Adrenal gland (tissue), 12 donors: ENCODE measurements around the gene NUDT9. TPM values are rescaled to one million over a fixed set of nuclear protein-coding genes. Genes with fewer than 3 reads are reported as not detected.
A peak's percentile ranks its signal among the peaks of the same experiment; 100 is the strongest.
"Not testable (repeated sequence)": the region's sequence is repeated elsewhere in the genome, so short reads cannot be mapped to it uniquely, and the experiment has no call there.

Source experiments
- DNase-seq, 7 donors: peaks; one replicate each; pipeline ENCODE4 v3.0.0-alpha.2; 2019 to 2020
- H3K27ac ChIP-seq, 5 donors: fragments of 200-600 bp; sonication (generic) in 4 of 5; 1 replicate in 3 of 5; 2 replicates in 2 of 5; pipeline versions ENCODE4 v1.5.1 to v1.8.0; 2016 to 2020; ENCODE audit warnings: mild to moderate bottlenecking in 1 of 5
- H3K27me3 ChIP-seq: fragments of 200-600 bp; 2 replicates; pipeline ENCODE4 v1.8.0; 2021
- H3K36me3 ChIP-seq, 2 donors: fragments of 200-600 bp; replicated peaks in 1 of 2; 1 replicate in 1 of 2; 2 replicates in 1 of 2; pipeline versions ENCODE4 v1.5.1 to v1.8.0; 2018 to 2022
- H3K4me1 ChIP-seq, 2 donors: fragments of 200-600 bp; replicated peaks in 1 of 2; 1 replicate in 1 of 2; 2 replicates in 1 of 2; pipeline versions ENCODE4 v1.5.1 to v1.8.0; 2018 to 2021
- H3K4me3 ChIP-seq, 4 donors: fragments of 200-600 bp; sonication (generic) in 3 of 4; one replicate each; pipeline ENCODE4 v1.5.1; 2016 to 2018
- H3K9me3 ChIP-seq, 3 donors: fragments of 200-600 bp; sonication (generic) in 1 of 3; replicated peaks in 1 of 3; 1 replicate in 2 of 3; 2 replicates in 1 of 3; pipeline versions ENCODE4 v1.5.1 to v1.8.0; 2016 to 2021
- POLR2A ChIP-seq, 2 donors: fragments of 450-650 bp; IDR thresholded peaks; one replicate each; pipeline ENCODE4 v1.6.1; 2017; ENCODE audit warnings: antibody characterized with exemption in 2 of 2, mild to moderate bottlenecking in 2 of 2, moderate library complexity in 1 of 2
- WGBS, 4 donors: extraction: QIAGEN DNeasy Blood & Tissue Kit in 2 of 4; methylation state at CpG; one replicate each; pipeline versions ENCODE4 v1.1.5 to v1.1.7; 2013 to 2017; 5-methylcytosine and 5-hydroxymethylcytosine counted together
- intact Hi-C, 2 donors: fragments of 100-400 bp; cut with DNase I; formaldehyde crosslinking; loops; one replicate each; pipeline versions ENCODE4 v1.14.1 to v1.15.0; 2022 to 2023
- polyA plus RNA-seq, 3 donors: library from polyadenylated mRNA; stranded (reverse); fragments of 200-250 nt in 2 of 3; fragments of 350-450 nt in 1 of 3; fragmentation: Illumina TruSeq in 1 of 3; extraction: RNeasy Lipid Tissue Mini Kit (QIAGEN cat#74804) in 1 of 3; gene quantifications; one replicate each; pipeline ENCODE4 v1.2.3, GENCODE V29; 2013 to 2014
- total RNA-seq, 9 donors: library from RNA; depleted of rRNA in 4 of 9; stranded (reverse); fragments of >200 nt in 4 of 9; fragments of 120-200 nt in 1 of 9; fragmentation: NEBNext Ultra II Directional in 1 of 9; extraction: Animal tissue kit (Norgen Biotek cat#: 25700) in 1 of 9; gene quantifications; one replicate each; pipeline versions ENCODE4 v1.1.0 to v1.2.4, GENCODE V29; 2013 to 2023
- TF ChIP-seq, protein P1 (sequence below), 6 experiments: fragments of 450-650 bp in 4 of 6; fragments of 200-600 bp in 2 of 6; sonication (generic) in 1 of 6; IDR thresholded peaks; 1 replicate in 5 of 6; 2 replicates in 1 of 6; pipeline versions ENCODE4 v1.5.1 to v1.8.0; 2016 to 2021; ENCODE audit warnings: antibody characterized with exemption in 6 of 6, mild to moderate bottlenecking in 2 of 6, moderate library complexity in 1 of 6
- donor health status: healthy with polysubstance abuse.
- donor health status: Bipolar disorder and iron deficiency.
- donor health status: DM: yes; HTN: yes; CAD: no.
- donor health status: DM: no; HTN: no; CAD: no.
- donor health status: DM: no; HTN: no; CAD: no.
- donor health status: DM: yes; HTN: yes; CAD: no.

Gene NUDT9
- total and polyA plus RNA-seq, 12 donors = 16.9 to 95.2 (median 48.4) TPM

DNA sequence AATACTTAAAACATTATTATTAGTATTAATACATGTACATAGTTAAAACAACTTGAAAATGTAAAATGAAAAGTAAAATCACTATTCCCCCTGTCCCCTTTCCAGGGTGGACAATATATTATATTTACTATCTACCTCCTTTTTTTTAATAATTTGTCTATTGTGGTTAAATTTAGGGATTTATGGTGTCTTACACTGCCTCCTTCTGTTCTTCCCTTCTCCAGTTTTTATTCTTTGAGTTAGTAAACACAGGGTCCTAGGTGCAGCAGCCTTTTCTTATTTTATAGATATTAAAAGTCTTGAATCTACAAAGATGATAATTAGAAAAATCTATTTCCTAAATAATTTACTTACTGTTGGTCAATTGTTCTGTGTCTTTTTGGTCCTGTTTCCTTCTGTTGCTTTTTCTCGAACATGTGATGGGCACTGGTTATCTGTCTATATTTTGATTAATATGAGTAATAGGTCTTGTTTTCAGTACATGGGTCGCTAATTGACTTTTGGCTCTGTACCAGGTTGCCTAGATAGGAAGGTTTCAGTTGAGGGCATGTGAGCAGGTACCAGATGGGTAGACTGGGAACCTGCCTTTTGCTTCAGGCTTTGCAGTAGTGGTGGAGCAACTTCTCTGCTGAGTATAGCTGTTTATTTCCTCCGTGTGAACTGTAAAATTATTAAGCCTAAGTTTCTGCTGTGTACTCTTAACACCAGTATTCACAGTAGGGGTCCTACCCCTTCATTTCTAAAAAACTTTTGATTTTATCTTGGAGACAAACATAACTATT lies 1.1 kb downstream of the NUDT9 start:
- Histone ChIP-seq H3K27me3 (no peaks in the 10 kb centered on the region), H3K36me3 (no peaks in the 10 kb centered on the region), H3K27ac (peak overlapping the region in 2 of 5 donors; percentile 96 to 98), H3K4me1 (peaks cover 29 to 41% of the 10 kb centered on the region in 2 donors), H3K9me3 (no peaks in the 10 kb centered on the region), H3K4me3 (peak overlapping the region in 2 of 4 donors; percentile 75 to 90)
- intact Hi-C loops = no loop called here
- TF ChIP-seq POLR2A (IDR thresholded peaks at IDR 0.05) = no peak
- TF ChIP-seq, protein P1, sequence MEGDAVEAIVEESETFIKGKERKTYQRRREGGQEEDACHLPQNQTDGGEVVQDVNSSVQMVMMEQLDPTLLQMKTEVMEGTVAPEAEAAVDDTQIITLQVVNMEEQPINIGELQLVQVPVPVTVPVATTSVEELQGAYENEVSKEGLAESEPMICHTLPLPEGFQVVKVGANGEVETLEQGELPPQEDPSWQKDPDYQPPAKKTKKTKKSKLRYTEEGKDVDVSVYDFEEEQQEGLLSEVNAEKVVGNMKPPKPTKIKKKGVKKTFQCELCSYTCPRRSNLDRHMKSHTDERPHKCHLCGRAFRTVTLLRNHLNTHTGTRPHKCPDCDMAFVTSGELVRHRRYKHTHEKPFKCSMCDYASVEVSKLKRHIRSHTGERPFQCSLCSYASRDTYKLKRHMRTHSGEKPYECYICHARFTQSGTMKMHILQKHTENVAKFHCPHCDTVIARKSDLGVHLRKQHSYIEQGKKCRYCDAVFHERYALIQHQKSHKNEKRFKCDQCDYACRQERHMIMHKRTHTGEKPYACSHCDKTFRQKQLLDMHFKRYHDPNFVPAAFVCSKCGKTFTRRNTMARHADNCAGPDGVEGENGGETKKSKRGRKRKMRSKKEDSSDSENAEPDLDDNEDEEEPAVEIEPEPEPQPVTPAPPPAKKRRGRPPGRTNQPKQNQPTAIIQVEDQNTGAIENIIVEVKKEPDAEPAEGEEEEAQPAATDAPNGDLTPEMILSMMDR (IDR thresholded peaks at IDR 0.05) = peak in 1 of 6 experiments; percentile 27
- 7 to 13% (median 8%) methylated on average over 3 of the region's 3 CpGs for WGBS, 4 donors
- peak in 1 of 7 donors; percentile 26 for DNase-seq

DNA sequence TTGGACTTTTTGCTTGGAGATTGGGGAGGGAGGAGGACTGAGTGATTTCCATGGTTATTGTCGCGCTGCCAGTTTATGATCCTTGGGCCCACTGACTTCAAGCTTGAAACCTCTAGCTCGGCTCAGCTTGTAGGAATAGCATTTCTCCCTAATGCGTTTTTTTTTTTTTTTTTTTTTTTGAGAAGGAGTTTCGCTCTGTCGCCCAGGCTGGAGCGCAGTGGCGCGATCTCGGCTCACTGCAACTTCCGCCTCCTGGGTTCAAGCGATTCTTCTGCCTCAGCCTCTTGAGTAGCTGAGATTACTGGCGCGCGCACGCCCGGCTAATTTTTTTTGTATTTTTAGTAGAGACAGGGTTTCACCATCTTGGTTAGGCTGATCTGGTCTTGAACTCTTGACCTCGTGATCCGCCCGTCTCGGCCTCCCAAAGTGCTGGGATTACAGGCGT lies 1.7 kb downstream of the NUDT9 start:
- 79 to 88% (median 87%) methylated on average over 22 of the region's 22 CpGs for WGBS, 4 donors
- Histone ChIP-seq H3K4me3 (peak overlapping the region in 1 of 4 donors; percentile 75), H3K27ac (peak overlapping the region in 1 of 5 donors; percentile 96), H3K4me1 (peaks cover 29 to 41% of the 10 kb centered on the region in 2 donors)
- intact Hi-C loops, H3K27me3 ChIP-seq, H3K9me3 ChIP-seq, H3K36me3 ChIP-seq: not testable (repeated sequence)
- DNase-seq = peak in 3 of 7 donors; percentile 23 to 32 (median 29)

DNA sequence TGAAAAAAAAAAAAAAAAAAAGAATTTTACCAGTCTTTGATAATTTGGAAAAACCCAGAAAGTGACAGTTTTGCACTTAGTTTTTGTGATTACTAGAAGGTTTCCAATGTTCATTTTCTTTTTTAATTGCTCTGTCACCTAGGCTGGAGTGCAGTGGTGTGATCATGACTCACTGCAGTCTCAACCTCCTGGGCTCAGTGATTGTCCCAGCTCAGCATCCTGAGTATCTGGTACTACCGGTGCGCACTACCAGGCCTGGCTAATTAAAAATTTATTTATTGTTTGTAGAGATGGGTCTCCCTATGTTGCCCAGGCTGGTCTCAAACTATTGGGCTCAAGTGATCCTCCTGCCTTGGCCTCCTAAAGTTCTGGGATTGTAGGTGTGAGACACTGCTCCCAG lies 3.3 kb downstream of the NUDT9 start:
- Histone ChIP-seq H3K27ac (no peak overlapping the region), H3K27me3 (no peaks in the 10 kb centered on the region), H3K4me1 (peaks cover 29 to 41% of the 10 kb centered on the region in 2 donors), H3K4me3 (no peak overlapping the region), H3K36me3 (no peaks in the 10 kb centered on the region), H3K9me3 (no peaks in the 10 kb centered on the region)
- 91 to 97% (median 93%) methylated on average over 2 of the region's 2 CpGs for WGBS, 4 donors
- DNase-seq = no peak
- intact Hi-C loops = no loop called here
- TF ChIP-seq, protein P1 (IDR thresholded peaks at IDR 0.05) = no peak
- TF ChIP-seq POLR2A (IDR thresholded peaks at IDR 0.05) = no peak

DNA sequence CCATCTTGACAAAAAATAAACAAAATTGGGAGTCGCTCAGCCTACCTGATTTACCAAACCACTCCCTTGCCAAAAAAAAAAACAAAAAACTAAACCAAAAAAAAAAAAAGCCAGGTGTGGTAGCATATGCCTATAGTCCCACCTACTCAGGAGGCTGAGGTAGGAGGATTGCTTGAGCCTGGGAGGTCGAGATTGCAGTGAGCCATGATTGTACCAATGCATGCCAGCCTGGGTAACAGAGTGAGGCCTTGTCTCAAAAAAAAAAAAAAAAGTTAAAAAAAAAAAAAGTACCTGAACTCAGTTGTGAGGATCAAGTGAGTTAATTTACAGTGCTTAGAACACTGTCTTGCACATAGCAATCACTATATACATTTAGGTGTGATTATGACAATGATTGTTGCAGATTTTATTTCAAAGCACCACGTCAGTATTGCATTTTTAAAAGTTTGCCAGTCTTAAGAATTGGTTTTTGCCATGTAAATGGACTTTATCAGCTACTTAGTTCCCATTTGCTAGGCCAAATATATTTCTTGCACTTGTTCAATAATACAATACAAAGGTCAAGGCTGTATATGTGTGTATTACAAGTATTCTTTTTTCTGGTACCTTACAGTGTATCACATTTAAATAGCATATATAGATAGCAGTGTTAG lies 4.6 kb downstream of the NUDT9 start:
- Histone ChIP-seq H3K27ac (no peak overlapping the region), H3K36me3 (no peaks in the 10 kb centered on the region), H3K4me3 (no peak overlapping the region), H3K27me3 (no peaks in the 10 kb centered on the region), H3K4me1 (peaks cover 22 to 34% of the 10 kb centered on the region in 2 donors), H3K9me3 (no peaks in the 10 kb centered on the region)
- TF ChIP-seq, protein P1 (IDR thresholded peaks at IDR 0.05) = no peak
- TF ChIP-seq POLR2A (IDR thresholded peaks at IDR 0.05) = no peak
- intact Hi-C loops = no loop called here
- WGBS, 4 donors = 79 to 87% (median 87%) methylated on average over 3 of the region's 3 CpGs
- DNase-seq = no peak
